PC-9 (cell line): ENCODE data around the gene KIF17.

Experiments
- CTCF ChIP-seq: fragments of 200-600 bp; sonication (generic); conservative IDR thresholded peaks from 2 replicates; pipeline ENCODE4 v1.6.1; 2017; ENCODE audit warnings: mixed run types, antibody characterized with exemption, mild to moderate bottlenecking, moderate library complexity
- EZH2 ChIP-seq: fragments of 200-600 bp; sonication (generic); IDR thresholded peaks from 2 replicates; pipeline ENCODE4 v1.8.0; 2017; ENCODE audit warnings: antibody characterized with exemption, low read depth

DNA sequence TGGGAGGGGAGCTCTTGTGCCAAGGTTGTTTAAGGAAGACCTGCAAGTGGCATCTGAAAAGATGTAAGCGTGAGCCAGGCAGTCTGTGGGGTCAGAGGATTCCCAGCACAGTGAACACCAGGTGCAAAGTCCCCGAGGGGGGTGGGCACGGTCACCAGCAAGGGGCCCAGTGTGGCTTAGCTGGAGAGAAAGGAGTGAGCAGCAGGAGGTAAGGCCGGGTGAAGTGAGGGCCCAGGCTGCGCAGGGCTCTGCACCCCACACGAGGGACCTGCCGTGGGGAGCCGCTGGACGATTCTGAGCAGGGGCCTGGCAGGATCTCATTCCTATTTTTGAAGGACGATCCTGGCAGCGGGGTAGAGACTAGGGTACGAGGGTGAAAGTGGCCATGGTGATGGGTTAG lies 60.8 kb downstream of the KIF17 start:
- no peak for TF ChIP-seq CTCF
- TF ChIP-seq EZH2: no peak
